Superior temporal gyrus (tissue), 1 donor: ENCODE measurements around the gene PRODH2.
"Not testable (repeated sequence)": the region's sequence is repeated elsewhere in the genome, so short reads cannot be mapped to it uniquely, and the experiment has no call there.

Source experiments
- DNase-seq: peaks from one replicate; pipeline ENCODE4 v3.0.0-alpha.2; 2016; ENCODE audit errors: extremely low spot score

PRODH2 gene

DNA sequence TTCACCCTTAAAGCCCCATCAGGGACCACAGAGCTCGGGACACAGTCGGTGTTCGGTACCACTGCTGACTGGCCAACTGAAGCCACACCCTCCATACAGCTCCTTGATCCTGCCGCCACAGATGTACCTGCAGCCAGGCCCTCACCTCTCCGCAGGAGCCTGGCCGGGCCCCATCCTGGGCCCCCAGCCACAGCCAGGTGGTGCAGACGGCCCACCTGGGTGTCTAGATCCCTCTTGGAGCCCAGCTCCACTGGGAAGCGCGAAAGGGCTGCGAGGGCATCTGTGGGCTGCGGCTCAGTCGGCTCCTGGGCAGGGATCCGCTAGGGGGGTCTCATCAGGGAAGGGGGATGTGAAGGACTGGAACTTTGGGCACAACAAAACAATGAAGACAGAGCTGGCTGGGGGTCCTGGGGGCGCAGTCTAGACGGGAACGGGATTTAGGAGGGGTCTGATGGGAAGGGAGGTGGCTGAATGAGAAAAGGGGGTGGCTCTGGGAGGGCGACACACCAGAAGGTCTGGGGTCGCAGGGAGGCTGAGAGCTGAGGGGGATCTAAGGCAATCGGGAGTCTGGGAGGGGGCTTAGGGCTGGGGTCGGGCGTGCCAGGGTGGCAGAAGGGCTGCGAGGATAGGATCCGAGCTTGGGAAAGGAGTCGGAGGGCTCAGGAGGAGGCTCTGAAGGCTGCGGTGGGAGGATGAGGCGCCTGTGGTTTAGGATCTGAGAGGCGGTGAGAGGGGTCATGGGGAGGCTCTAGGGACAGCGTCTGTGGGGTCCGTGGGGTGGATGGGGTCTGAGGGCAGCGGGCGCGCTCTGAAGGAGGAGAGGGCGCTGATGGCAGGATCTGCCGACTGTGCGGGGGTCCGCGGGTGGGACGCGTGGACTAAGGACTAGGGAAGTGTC is 15.8 kb downstream of the PRODH2 start:
- DNase-seq: no peak

GRCh38 chr19:35795564-35795963 is 17.1 kb downstream of the PRODH2 start:
- not testable (repeated sequence) for DNase-seq

DNA sequence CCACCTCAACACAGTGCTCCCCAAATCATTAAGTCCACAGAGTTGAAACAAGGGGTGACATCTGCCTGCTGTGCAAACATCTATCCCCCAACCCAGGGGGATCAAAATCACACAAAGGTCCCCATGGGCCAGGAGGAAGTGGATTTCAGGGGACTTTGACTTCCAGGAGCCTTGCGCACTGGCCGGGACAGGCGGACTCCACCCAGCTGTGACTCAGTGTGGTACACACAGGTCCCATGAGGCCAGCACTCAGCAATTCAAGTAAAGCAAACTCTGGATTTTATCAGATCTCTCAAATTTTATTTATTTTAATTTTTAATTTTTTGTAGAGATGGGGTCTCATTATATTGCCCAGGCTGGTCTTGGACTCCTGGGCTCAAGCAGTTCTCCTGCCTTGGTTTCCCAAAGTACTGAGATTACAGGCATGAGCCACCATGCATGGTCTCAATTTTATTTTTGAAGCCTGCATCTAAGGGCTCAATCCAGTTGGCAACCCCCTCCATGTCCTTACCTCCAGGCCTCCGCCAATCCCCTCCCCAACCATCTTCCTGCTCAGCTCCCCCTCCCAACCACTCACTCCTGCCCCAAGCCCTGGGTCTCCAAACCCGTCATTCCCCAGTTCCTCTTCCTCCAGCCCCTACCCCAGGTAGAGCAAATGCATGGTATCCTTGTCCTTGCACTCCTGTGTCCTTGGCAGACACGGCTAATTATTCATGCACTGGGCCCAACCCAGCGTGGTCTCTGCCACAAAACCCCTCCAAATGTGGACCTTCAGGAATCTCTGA is 19.1 kb downstream of the PRODH2 start:
- DNase-seq: no peak

- DNase-seq: no peak
Measured at GRCh38 chr19:35792888-35793287, 19.8 kb downstream of the PRODH2 start.

GRCh38 chr19:35792312-35792711 is 20.3 kb downstream of the PRODH2 start:
- DNase-seq: no peak

DNA sequence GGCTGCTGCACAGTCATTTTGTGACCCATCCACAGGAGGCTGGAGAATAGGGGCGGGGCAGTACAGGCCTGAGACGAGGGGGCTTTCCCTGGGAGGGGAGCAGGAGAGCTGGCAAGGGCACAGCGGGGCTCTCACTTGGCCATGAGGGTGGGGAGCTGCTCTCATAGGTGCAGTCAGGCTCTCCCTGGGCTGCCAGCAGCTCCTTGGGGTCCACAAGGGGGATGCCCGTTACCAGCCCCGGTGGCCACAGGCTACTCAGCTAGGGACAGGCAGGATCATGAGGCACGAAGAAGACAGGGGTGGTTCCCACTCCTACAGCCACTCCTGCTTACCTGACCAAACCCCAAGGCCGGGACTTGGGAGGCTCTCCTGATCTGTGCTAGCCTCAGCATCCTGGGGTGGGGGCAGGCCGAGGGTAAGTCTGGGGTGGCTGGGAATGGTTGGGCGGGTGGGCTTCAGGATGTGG is 20.8 kb downstream of the PRODH2 start:
- no peak for DNase-seq

DNA sequence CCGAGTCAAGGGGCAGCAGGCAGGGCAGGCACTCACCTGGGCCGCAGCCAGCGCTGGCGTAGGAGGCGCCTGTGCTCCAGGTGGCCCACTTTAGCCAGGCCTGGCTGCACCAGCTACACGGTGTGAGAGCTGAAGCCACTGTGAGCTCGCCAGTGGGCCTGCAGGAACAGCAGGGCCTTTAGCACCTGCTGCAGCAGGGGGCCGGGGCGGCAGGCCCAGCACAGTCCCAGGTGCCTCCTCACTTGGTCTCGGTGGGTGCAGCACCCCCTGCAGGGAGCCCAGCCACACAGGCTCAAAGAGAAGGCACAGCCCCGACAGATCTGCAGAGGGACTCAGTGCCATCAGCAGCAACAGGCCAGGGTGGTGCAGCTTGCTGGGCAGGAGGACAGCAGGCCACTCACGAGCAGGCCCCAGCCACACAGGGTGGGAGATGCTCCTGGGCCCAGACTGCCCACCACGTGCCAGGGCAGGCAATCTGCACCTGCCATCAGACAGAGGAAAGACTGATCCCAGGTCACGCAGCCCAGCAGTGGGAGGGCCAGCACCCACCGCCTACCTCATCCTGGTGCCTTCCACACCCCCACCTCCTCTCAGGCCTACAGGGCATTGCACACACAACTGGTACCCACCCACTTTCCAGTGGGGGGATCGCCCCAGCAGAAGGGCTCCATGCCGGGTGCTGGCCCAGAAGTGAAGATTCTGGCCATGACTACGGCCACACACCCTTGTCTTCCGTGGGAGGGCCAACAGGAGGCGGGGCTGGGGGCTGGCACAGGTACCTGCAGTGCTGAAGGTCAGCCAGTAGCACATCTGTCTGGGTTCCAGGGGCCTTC is 21.4 kb downstream of the PRODH2 start:
- no peak for DNase-seq

DNA sequence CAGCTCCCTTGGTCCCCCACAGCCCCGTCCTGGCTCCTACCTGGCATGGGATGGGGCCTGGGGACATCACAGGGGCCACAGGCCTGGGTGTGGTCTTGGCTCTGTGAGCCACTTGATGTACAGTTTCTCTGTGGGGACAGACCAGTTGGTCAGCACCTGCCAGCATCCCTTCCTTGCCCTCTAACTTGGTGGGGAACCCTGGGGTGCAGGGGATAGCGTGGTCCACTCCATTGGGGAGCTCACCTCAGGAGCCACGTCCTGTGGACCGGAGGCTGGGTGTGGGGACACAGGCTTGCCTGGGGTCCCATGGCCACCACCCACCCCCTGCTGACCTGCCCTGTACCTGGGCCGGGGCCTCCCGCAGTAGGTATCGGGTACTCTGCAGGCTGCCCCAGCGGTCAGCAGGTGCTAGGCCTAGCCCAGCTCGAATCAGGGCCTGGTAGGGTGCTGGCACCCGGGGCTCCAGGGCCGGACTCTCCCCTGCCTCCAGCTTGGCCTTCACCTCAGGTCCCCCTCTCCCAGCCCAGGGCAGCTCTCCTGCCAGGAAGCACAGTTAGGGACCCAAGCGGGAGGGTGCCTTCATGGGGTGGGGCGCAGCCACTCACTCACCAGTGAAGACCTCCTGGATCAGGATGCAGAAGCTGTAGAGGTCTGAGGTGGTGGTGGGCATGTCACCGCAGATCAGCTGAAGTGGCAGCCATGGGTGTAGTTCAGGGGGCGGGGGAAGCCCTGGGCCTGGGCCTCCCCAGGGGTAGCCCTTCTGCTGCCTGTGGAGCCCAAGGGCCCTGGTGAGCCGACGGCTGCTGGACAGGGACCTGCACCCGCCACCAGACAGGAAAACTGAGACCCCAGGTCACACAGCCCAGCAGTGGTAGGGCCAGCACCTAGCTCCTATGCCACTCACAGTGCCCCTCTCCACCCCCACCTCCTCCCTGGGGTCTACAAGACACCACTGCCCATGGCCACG is 22.4 kb downstream of the PRODH2 start:
- DNase-seq: no peak

DNA sequence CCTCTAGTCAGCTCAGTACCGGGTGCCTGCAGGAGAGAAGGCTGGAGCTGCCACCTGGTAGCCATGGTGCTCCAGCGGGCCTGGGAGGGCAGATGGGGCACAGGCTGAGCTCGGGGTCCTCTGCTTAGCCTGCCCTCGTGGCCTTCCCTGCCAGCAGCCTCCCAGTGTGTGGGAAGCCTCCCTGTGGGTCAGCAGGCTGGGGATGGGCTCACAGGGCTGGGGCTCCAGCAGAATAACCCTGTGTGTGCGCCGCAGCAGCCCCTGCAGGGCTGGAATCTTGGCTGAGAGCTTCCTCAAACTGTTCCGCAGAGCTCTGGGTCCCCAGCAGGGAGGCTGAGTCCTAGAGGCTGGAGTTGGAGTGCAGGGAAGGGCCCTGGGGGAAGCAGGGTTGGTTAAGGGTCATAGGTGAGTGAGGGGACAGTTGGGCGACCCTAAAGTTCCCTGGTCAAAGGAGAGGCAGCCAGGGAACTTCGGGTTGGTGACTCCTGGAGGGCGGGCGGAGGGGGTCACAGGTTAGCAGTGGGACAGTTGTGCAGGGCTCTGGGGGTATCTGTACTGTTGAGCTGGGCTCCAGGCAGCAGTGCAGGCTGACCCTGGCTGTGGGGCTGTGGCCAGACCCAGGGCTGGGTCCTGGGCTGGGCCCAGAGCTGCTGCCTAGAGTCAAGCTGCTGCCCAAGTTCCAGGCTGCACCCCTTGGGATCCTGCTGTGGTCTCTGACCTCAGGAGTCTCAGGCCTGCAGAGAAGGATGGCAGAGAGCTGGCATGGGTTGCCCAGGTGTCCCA is 23.3 kb downstream of the PRODH2 start:
- no peak for DNase-seq

GRCh38 chr19:35788205-35788960 is 24.3 kb downstream of the PRODH2 start:
- DNase-seq: no peak

GRCh38 chr19:35787227-35787799 is 25.3 kb downstream of the PRODH2 start:
- no peak for DNase-seq

DNA sequence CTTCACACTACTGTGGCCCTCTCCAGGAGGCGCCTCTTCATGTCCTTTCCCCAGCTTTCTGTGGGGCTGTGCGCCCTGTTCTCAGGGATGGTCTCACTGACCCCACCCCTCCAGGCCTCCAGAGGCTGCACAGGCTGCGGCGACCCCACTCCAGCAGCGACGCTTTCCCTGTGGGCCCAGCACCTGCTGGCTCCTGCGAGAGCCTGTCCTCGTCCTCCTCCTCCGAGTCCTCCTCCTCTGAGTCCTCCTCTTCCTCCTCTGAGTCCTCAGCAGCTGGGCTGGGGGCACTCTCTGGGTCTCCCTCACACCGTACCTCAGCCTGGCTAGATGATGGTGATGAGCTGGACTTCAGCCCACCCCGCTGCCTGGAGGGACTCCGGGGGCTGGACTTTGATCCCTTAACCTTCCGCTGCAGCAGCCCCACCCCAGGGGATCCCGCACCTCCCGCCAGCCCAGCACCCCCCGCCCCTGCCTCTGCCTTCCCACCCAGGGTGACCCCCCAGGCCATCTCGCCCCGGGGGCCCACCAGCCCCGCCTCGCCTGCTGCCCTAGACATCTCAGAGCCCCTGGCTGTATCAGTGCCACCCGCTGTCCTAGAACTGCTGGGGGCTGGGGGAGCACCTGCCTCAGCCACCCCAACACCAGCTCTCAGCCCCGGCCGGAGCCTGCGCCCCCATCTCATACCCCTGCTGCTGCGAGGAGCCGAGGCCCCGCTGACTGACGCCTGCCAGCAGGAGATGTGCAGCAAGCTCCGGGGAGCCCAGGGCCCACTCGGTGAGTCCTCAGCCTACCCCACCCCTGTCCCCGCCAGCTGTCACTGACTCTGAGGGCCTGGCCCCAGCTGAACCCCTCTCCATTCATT is 26.1 kb downstream of the PRODH2 start:
- no peak for DNase-seq

GRCh38 chr19:35785339-35785627 is 27.4 kb downstream of the PRODH2 start:
- no peak for DNase-seq

GRCh38 chr19:35784503-35785338 is 27.9 kb downstream of the PRODH2 start:
- DNase-seq: no peak

- no peak for DNase-seq
Measured at GRCh38 chr19:35783469-35784434, 28.9 kb downstream of the PRODH2 start.

GRCh38 chr19:35782589-35782988 is 30.1 kb downstream of the PRODH2 start:
- no peak for DNase-seq
